ENCODE measurements around the gene MYL3. TPM values are rescaled to one million over a fixed set of nuclear protein-coding genes. Genes with fewer than 3 reads are reported as not detected.

Gene MYL3
- total RNA-seq, 2 donors from 2014 or later = not detected

DNA sequence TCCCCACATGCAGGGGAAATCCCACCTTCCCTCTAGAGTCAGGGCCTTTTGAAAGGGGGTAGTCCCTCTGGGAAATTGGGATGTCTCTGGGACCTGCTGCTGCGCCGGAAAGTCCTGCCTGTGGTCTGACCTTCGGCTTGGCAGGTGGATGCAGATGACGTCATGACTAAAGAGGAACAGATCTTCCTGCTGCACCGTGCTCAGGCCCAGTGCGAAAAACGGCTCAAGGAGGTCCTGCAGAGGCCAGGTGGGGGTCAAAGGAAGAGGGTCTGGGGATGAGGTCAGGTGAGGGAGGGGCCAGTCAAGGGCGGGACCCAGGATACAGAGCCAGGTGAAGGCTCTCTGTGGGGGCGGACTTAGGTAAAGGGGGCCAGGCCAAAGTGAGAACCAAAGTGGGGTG lies 30.5 kb upstream of the MYL3 start:
- no peak overlapping the region for H3K27ac Mint-ChIP-seq
- no peaks in the 10 kb centered on the region for H3K36me3 Mint-ChIP-seq (ENCODE audit: low read depth)
- no peaks in the 10 kb centered on the region for H3K9me3 Mint-ChIP-seq
- H3K4me1 Mint-ChIP-seq = no peaks in the 10 kb centered on the region
- H3K4me3 Mint-ChIP-seq = no peak overlapping the region
- no peak for ATAC-seq (replicated peaks)
- peaks cover 32% of the 10 kb centered on the region for H3K27me3 Mint-ChIP-seq

DNA sequence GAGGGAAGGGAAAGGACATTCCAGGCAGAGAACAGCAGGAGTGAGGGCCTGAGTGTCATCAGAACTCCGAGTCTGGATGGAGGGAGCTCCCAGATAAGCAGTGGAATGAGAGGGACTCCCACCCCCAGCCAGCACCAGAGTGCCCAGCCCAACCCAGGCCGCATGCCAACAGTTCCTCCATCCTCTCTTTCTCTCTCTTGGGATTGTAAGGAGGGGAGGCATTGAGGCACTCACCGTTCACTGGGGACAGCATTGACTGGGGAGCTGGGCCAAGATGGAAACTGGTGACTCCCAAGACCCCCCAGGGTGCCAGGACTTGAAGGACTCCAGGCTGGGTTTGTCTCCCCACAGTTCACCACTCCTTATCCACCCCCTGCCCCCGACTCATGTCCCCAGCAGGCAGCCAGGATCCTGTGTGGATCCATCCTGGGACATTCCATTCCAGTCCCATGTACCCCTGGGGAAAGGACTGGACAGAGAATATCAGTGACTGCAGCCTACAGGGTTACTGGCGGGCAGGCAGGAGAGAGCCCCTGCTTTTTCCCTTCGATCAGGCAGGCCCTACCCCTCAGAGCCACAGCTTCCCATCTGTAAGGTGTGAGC lies 30.0 kb upstream of the MYL3 start:
- no peaks in the 10 kb centered on the region for H3K4me1 Mint-ChIP-seq
- H3K27ac Mint-ChIP-seq = no peak overlapping the region
- H3K9me3 Mint-ChIP-seq = no peaks in the 10 kb centered on the region
- H3K36me3 Mint-ChIP-seq (ENCODE audit: low read depth) = no peaks in the 10 kb centered on the region
- no peak for ATAC-seq (replicated peaks)
- peak overlapping the region; percentile 0 for H3K4me3 Mint-ChIP-seq
- peaks cover 28% of the 10 kb centered on the region for H3K27me3 Mint-ChIP-seq

DNA sequence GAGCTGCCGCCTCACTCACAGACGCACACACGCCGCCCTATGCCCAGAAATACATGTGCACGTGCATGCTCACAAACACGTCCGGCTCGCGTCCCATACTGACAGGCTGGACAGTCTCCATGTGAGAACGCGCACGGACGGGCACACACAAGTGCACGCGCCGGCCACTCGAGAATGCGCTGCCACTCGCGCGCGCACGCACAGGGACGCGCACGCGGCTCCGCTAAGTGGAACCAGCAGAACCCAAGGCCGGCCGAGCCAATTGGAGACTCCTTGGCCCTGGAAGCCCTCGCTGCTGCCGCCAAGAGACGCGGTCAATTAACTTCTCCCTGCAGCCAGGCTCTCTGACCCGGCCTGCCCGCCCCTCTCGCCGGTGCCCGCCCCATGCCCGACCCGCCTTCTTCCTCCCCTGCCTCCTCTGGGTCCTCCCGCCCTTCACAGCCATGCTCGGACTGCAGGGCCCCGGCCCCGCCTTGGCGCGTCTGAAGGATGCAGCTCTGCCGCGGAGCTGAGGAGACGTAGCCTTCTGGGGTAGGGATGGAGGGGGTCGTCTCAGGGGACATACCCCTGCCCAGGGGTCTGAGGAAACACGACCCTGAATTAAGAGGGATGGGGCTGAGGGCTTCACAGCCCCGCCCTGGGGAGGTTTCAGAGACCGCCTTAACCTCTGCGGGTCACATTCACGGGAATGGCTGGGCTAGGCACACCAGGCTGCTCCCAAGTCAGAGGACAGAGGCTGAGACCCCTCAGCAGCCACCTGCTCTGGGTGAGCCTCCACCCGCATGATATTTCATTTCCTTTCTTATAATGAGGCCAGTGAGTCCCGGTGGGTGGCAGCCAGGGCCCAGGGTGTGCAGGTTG lies 29.3 kb upstream of the MYL3 start:
- H3K4me3 Mint-ChIP-seq = peak overlapping the region; percentile 0
- H3K36me3 Mint-ChIP-seq (ENCODE audit: low read depth) = no peaks in the 10 kb centered on the region
- peak; percentile 31 for ATAC-seq (replicated peaks)
- peaks cover 21% of the 10 kb centered on the region for H3K27me3 Mint-ChIP-seq
- no peaks in the 10 kb centered on the region for H3K4me1 Mint-ChIP-seq
- no peak overlapping the region for H3K27ac Mint-ChIP-seq
- no peaks in the 10 kb centered on the region for H3K9me3 Mint-ChIP-seq

DNA sequence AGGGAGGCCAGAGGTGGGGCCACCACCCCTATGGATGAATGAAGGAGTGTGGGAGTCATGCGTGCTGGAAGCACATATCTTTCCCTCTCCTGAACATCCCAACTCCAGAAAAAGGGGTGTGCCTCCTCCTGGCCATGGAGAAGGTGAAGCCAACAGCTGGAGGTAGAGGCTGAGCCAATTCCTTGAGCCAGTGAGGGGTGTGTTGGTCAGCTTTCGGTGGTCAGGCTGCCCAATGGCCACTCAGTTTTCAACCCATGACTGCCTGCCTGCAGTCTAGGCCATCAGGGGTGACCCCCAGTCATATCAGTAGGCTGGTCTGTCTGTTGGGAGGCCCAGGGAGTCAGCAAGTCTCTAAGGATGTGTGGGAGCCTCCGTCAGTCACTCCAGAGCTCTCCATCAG lies 27.9 kb upstream of the MYL3 start:
- Mint-ChIP-seq H3K36me3 (ENCODE audit: low read depth) (no peaks in the 10 kb centered on the region), H3K27ac (no peak overlapping the region), H3K4me1 (no peaks in the 10 kb centered on the region), H3K9me3 (no peaks in the 10 kb centered on the region), H3K4me3 (peak overlapping the region; percentile 0), H3K27me3 (peaks cover 21% of the 10 kb centered on the region)
- ATAC-seq (replicated peaks) = no peak

DNA sequence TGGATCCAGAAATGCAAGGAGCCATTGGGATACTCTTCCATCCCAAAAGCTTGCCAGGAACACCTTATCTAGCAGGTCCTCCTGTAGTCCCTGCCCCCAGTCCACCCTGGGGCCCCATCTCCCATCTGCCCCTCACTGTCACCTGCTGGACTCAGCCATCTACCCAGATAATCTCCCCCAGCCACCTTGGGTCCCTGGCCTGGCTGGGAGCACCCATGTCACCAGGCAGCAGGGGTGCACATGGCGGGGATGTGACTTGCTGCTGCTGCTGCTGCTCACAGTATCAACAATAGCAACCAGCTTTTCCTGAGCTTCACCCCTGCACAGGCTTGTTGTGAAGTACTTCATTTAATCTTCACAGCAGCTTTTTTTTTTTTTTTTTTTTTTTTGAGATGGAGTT lies 26.9 kb upstream of the MYL3 start:
- H3K9me3 Mint-ChIP-seq = no peaks in the 10 kb centered on the region
- H3K27ac Mint-ChIP-seq = no peak overlapping the region
- no peak overlapping the region for H3K4me3 Mint-ChIP-seq
- no peaks in the 10 kb centered on the region for H3K4me1 Mint-ChIP-seq
- no peak for ATAC-seq (replicated peaks)
- no peaks in the 10 kb centered on the region for H3K36me3 Mint-ChIP-seq (ENCODE audit: low read depth)
- peaks cover 20% of the 10 kb centered on the region for H3K27me3 Mint-ChIP-seq

DNA sequence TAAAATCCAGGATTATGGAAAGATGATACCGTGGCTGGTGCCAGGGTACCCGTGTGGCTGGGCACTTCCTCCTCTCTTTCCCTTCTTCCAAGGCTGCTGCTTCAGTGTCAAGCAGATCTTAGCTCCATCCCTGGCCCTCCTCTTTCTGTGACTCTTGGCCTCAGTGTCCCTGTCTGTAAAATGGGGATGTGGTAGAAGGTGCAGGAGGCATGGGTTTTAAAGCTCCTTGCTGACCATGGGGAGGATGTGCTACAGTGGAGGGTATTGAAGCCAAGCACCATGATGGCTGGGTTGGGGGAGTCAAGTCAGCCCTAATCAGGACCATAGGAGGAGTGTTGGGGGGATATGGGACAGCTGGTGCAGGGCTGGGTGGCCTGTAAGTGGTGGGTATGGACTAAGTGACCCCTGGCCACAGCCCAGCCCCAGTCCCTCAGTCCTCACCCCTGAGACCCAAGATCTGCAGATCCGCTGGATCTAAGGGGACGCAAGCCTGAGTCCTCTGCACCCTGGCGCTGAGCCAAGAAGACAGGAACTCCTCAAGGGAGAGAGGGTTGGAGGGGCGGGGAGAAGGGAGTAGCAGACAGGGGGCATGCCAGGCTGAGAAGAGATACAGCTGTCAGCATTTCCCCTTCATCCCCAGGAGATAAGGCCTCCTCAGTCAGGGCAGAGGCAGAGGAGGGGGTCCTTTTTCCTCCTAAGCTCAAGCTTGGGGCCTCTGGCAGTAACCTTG lies 26.3 kb upstream of the MYL3 start:
- no peak for ATAC-seq (replicated peaks)
- H3K4me3 Mint-ChIP-seq = no peak overlapping the region
- no peaks in the 10 kb centered on the region for H3K9me3 Mint-ChIP-seq
- peaks cover 24% of the 10 kb centered on the region for H3K27me3 Mint-ChIP-seq
- H3K36me3 Mint-ChIP-seq (ENCODE audit: low read depth) = no peaks in the 10 kb centered on the region
- H3K27ac Mint-ChIP-seq = no peak overlapping the region
- no peaks in the 10 kb centered on the region for H3K4me1 Mint-ChIP-seq

DNA sequence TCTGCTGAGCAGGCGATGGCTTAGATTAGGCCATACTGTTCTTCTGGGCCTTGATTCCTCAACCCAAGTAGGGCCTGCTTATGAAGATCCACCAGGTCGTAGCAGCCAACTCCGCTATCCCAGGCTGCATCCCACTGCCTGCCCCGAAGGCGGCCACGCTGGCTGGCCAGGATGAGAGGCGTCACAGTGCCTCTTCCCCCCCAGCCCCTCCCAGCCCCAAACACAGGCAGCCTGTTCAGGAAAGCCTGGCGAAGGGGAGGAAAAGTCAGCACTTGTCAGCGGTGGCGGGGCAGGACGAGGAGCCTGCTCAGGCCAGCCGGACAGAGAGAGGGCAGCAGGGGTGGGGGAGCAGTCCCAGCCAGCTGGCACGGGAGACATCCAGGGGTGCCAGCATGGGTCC lies 25.5 kb upstream of the MYL3 start:
- H3K4me1 Mint-ChIP-seq = no peaks in the 10 kb centered on the region
- H3K4me3 Mint-ChIP-seq = no peak overlapping the region
- H3K27ac Mint-ChIP-seq = no peak overlapping the region
- no peaks in the 10 kb centered on the region for H3K9me3 Mint-ChIP-seq
- H3K27me3 Mint-ChIP-seq = peaks cover 28% of the 10 kb centered on the region
- H3K36me3 Mint-ChIP-seq (ENCODE audit: low read depth) = no peaks in the 10 kb centered on the region
- ATAC-seq (replicated peaks) = no peak

DNA sequence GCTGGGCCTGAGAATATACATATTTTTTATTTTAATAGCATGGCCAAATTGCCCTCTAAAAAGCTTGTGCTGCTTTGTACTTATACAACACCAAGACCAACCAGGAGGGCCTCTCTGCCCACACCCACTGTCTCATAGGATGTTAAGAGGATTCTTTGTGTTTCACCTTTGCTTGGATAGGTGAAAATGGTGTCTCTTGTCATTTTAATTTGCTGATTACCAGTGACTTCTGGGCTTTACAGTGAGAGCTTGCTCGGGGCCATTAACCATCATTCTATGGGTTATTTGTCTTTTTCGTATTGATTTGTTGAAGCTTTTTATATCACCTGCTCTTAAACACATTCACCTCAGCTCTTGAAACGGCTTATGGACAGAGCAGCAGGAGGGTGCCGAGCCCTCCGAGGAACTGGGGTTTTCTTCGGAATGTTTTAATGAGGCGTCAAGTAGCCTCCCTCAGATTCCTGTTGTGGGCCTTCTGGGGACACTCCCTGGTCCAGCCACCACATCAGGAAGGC lies 24.8 kb upstream of the MYL3 start:
- peaks cover 27% of the 10 kb centered on the region for H3K27me3 Mint-ChIP-seq
- ATAC-seq (replicated peaks) = no peak

DNA sequence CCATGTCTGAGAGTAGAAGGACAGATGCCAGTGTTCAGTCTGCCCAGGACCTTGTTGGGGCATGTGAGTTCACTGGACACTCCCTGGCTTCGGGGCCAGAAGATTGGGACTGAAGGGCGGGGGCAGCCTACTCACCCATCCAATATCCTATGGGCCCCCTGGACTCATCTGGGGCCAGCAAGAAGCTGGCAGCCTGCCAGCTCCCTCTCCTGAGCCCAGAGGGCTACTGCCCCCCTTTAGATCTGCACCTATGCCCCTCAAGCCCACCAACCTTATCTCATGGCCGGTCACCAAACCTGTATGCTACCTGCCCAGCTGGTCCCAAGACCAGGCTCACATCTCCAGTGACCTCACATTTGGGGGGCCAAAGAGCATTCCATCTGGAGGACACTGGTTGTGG lies 22.4 kb upstream of the MYL3 start:
- Mint-ChIP-seq H3K36me3 (ENCODE audit: low read depth) (peaks cover 2% of the 10 kb centered on the region), H3K9me3 (no peaks in the 10 kb centered on the region), H3K4me3 (no peak overlapping the region), H3K27ac (no peak overlapping the region), H3K4me1 (peaks cover 1% of the 10 kb centered on the region), H3K27me3 (peaks cover 18% of the 10 kb centered on the region)
- no peak for ATAC-seq (replicated peaks)

More for the DNA sequence above, 24.8 kb upstream of the MYL3 start:
- no peak overlapping the region for H3K27ac Mint-ChIP-seq
- H3K4me3 Mint-ChIP-seq = no peak overlapping the region
- H3K4me1 Mint-ChIP-seq = no peaks in the 10 kb centered on the region
- H3K9me3 Mint-ChIP-seq = no peaks in the 10 kb centered on the region
- no peaks in the 10 kb centered on the region for H3K36me3 Mint-ChIP-seq (ENCODE audit: low read depth)

DNA sequence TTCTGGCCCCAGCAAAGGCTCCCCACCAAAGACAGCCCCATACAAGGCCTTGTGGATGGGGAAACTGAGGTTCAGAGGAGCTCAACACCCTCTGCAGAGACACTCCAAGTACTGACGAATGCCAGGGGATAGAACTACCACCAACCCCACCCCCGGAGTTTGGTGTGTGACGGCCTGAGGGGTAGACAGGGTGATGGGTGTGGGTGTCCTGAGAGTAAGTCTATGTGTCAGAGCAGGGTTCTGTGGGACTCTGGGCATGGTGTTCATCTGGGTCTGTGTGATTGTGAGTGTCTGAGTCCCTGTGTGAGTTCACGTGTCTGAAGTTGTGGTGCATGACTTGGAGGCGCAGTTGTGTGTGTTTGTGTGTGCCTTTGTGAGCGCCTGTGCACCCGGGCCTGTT lies 21.7 kb upstream of the MYL3 start:
- peak; percentile 43 for ATAC-seq (replicated peaks)
- Mint-ChIP-seq H3K4me1 (peaks cover 5% of the 10 kb centered on the region), H3K4me3 (no peak overlapping the region), H3K9me3 (no peaks in the 10 kb centered on the region), H3K36me3 (ENCODE audit: low read depth) (peaks cover 6% of the 10 kb centered on the region), H3K27me3 (peaks cover 24% of the 10 kb centered on the region), H3K27ac (no peak overlapping the region)

DNA sequence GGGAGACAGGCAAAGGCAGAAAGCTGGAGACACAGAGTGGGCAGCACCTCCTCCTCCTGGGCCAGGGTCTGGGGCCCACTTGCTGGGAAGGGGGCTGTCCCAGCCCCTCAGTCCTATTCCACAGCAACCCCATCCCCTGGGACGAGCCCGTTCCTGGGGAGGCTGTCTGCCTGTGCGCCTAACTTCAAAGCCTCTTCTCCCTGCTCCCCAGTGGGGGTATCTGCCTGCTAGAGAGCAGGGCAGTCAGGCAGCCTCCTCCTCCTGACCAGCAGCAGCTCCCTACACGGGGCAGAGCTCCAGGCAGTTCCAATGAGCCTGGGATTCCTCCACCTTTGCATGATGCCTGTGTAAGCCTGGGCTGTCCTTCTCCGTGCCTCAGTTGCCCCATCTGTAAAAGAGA lies 21.2 kb upstream of the MYL3 start:
- Mint-ChIP-seq H3K9me3 (no peaks in the 10 kb centered on the region), H3K36me3 (ENCODE audit: low read depth) (peaks cover 6% of the 10 kb centered on the region), H3K4me1 (peaks cover 5% of the 10 kb centered on the region), H3K4me3 (no peak overlapping the region), H3K27ac (no peak overlapping the region), H3K27me3 (peaks cover 26% of the 10 kb centered on the region)
- ATAC-seq (replicated peaks) = no peak

DNA sequence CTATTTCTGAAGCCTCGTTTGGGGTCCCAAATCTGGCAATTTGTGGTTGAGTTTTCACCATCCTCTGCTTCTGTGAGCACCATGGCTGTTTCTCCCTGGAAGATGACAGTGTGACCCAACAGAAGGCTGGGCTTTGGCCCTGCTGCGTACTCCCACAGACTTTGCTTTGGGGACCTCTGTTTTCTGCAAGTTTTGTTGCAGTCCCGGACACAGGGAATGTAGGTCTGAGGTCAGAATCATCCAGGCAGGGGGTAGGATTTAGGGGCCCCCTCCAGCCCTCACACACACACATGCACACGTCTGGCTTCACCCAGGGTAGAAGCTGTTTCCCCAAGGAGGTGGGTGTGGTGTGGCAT lies 20.6 kb upstream of the MYL3 start:
- H3K27me3 Mint-ChIP-seq = peaks cover 30% of the 10 kb centered on the region
- peak overlapping the region; percentile 39 for H3K4me3 Mint-ChIP-seq

DNA sequence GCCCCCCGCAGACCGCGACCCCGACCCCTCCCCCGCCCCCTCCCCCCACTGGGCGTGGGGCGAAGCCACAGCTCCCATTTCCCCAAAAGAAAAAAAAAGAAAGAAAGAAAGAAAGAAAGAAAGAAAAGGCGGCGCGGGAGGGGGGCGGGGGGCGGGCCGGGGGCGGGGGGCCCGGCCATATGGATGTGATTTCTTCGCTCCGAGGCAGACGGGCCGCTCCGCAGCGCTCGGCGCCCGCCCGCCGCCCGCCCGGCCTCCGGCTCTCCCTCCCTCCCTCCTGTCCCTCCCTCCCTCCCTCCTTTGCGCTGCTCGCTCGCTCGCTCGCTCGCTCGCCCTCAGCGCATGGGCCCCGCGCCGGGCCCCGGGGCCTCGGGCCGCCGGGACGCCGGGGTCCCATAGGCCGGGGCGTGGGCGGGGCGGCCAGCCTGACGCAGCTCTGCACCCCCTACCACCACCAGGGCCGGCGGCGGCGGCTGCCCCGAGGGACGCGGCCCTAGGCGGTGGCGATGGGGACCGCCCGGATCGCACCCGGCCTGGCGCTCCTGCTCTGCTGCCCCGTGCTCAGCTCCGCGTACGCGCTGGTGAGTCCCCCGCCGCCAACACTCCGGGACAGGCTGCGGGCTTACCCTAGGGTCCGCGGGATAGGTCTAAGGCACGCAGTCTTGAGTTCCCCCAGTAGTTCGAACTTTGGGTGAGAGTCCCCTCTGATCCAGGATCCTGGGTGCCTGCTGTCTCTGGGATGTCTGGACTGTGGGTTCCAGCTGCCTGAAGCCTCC lies 20.0 kb upstream of the MYL3 start:
- Mint-ChIP-seq H3K27me3 (peaks cover 30% of the 10 kb centered on the region), H3K27ac (no peak overlapping the region), H3K36me3 (ENCODE audit: low read depth) (peaks cover 6% of the 10 kb centered on the region), H3K9me3 (no peaks in the 10 kb centered on the region), H3K4me3 (peak overlapping the region; percentile 48), H3K4me1 (peaks cover 5% of the 10 kb centered on the region)
- ATAC-seq (replicated peaks) = peak; percentile 46

More for the DNA sequence above, 20.6 kb upstream of the MYL3 start:
- Mint-ChIP-seq H3K27ac (no peak overlapping the region), H3K4me1 (peaks cover 5% of the 10 kb centered on the region), H3K36me3 (ENCODE audit: low read depth) (peaks cover 6% of the 10 kb centered on the region), H3K9me3 (no peaks in the 10 kb centered on the region)
- ATAC-seq (replicated peaks) = no peak

DNA sequence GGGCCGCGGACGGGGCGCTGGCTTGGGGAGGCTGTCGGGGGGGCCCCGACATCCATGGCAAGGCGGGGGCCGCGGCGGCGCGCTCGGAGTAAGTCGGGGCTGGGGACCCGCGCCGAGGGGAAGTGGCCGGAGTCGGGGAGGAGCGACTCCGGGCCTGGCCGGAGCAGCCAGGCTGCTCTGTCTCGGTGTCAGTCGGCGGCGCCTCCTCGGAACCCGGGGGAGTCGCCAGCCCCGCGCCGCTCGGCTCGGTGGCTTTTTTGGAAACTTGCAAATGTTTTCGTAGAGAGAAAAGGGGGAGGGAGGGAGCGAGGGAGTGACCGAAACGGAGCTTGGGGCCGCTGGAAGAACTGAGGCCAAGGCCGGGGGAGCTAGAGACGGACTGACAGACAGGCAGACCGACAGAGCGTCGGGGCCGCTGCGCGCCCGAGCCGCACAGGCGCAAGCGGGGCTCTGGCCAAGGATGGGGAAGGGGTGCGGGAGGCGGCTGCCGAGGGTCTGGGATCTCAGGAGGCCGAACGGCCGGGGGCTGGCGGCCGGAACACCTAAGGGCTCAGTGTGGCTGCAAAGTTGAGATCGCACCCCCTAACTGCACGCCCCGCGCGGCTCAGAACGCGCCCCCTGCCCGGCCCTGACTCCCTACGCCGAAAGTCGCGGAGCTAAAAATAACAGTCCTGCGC lies 19.3 kb upstream of the MYL3 start:
- Mint-ChIP-seq H3K27me3 (peaks cover 30% of the 10 kb centered on the region), H3K4me1 (peaks cover 5% of the 10 kb centered on the region), H3K4me3 (peak overlapping the region; percentile 48), H3K9me3 (no peaks in the 10 kb centered on the region), H3K36me3 (ENCODE audit: low read depth) (peaks cover 6% of the 10 kb centered on the region), H3K27ac (no peak overlapping the region)
- ATAC-seq (replicated peaks) = peak; percentile 17

All from activated T-helper 17 cell treated with anti-CD3 and anti-CD28 coated beads, Interleukin-2, amount 50 U/mL, for 72 hours (primary cell).